Body of pancreas (tissue), 4 donors: ENCODE results near the gene TMEM154.

Experiments used
- POLR2A ChIP-seq, 3 donors: fragments of 450-650 bp; IDR thresholded peaks; one replicate each; pipeline ENCODE4 v1.6.1; 2016; ENCODE audit warnings: antibody characterized with exemption in 3 of 3, mild to moderate bottlenecking in 2 of 3
- TF ChIP-seq, protein P1 (sequence below), 7 experiments: fragments of 450-650 bp in 4 of 7; fragments of 200-600 bp in 3 of 7; sonication (generic) in 3 of 7; IDR thresholded peaks; one replicate each; pipeline ENCODE4 v1.5.1; 2016 to 2019; ENCODE audit warnings: antibody characterized with exemption in 7 of 7

DNA sequence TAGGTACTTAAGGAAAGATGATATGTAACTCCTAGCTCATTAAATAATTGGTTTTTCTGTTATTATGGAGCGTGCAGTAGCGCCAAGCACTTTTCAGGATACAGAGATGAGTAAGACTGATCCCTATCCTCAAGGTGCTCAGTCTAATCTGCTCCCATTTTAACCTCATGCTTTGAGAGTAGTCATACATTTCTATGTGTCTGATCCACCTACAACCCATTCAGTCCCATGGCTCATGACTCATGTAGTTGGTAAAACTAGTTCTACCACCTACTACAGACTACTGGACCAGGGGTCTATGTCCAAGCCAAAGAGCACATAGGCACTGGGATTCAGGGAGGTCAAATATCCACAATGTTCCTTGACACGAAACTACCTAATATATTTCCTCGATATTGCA lies 60.8 kb downstream of the TMEM154 start:
- no peak for TF ChIP-seq POLR2A (IDR thresholded peaks at IDR 0.05)
- TF ChIP-seq, protein P1, sequence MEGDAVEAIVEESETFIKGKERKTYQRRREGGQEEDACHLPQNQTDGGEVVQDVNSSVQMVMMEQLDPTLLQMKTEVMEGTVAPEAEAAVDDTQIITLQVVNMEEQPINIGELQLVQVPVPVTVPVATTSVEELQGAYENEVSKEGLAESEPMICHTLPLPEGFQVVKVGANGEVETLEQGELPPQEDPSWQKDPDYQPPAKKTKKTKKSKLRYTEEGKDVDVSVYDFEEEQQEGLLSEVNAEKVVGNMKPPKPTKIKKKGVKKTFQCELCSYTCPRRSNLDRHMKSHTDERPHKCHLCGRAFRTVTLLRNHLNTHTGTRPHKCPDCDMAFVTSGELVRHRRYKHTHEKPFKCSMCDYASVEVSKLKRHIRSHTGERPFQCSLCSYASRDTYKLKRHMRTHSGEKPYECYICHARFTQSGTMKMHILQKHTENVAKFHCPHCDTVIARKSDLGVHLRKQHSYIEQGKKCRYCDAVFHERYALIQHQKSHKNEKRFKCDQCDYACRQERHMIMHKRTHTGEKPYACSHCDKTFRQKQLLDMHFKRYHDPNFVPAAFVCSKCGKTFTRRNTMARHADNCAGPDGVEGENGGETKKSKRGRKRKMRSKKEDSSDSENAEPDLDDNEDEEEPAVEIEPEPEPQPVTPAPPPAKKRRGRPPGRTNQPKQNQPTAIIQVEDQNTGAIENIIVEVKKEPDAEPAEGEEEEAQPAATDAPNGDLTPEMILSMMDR (IDR thresholded peaks at IDR 0.05): no peak
